Measurements from ENCODE around the gene CD8B.

The CD8B gene

DNA sequence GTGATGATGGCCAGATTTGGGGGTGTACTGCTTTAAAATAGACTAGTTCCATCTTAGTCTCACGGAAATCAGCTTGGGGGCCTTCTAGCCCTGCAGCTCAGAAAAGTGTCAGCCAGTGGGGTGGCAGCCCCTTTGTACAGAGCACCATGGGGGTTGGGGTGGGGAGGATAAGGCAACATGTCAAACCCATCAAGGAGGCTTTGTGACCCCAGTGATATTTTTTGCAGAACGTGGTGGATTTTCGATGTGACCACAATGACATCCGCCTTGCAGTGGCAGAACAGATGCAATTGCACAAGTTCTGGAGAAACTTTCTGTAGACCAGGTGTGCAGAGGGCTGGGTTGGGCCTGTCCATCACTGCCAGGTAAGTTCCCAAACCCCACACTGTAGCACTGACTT is 67.9 kb downstream of the CD8B start:
- DNase-seq: no peak

DNA sequence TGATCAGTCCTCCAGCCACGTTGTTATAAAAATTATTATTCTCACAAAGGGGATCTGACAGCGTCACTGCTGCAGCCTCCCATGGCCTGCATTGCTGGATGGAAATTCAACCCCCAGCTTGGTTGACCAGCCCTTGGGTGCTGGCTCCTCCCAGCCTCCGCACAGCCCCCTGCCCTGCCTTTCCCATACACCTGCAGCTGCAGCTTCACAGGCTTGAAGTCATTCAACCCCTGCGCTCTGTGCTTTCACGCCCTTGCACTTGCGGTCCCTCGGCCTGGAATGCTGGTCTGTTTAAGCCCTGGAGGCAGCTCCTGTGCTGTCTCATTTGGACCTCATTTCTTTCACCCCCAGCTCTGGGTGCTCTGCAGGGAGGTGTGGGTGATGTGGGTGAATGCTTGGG is 70.1 kb downstream of the CD8B start:
- no peak for DNase-seq

DNA sequence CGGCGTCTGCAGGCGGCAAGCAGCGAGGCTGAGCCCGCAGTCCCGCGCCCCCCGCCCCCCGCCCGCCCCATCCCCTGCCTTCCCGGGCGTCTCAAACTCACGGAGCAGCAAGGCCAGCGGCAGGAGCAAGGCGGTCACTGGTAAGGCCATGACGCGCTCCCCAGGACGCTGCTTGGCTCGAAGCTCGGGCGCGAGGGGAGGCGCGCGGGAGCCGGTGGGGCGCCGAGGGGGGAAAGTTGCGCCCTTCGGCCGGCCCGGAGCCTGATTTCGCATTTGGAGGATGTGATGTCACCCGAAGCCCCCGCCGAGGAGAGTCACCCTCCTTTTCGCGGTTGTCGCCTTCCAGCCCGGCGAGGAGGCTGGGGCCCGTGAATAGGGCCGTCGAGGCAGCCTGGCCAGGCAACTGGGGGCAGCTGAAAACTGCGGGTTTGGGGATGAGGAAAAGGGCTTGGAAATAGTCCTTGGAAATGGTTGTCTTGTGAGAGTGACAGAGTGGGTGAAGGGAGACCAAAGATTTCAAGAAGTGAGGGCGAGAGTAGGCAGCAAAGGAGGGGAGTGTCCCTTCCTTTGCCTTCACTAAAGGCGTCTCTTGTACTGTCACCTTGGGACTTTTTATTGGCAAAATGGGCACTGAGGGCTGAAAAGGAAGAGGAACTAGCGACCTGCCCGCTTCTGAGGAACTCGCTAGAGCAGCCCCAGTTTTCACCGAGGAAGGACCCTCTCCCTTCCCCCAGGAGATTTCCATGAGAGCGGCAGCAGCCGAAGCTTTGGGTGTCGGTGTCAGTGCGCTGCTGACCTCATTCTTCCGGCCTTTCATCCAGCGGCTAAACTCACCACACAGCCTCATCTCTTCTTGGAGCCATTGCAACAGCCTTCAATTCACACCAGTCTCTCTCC is 70.8 kb downstream of the CD8B start, which contains the start of gene CD8A:
Gene CD8A (minus strand): TSS at position 238 of the 897 bp plus-strand sequence. CDS start 88 bp downstream, at position 150.
- DNase-seq: no peak

DNA sequence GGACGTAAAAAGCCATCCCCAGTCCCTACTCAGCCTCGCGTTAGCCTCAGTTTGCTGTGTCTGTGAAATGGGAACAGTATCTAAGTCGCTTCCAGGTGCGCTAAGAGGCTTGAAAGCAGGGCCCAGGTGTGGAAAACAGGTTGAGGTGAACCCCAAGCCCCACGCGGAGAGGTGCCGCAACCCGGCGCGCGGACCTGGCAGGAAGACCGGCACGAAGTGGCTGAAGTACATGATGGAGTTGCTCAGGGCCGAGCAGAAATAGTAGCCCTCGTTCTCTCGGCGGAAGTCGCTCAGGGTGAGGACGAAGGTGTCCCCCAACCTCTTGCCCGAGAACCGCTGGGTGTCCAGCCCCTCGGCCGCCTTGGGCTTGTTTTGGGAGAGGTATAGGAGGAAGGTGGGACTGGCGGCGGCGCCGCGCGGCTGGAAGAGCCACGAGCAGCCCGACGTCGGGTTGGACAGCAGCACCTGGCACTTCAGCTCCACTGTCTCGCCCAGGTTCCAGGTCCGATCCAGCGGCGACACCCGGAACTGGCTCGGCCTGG is 71.5 kb downstream of the CD8B start:
- no peak for DNase-seq

DNA sequence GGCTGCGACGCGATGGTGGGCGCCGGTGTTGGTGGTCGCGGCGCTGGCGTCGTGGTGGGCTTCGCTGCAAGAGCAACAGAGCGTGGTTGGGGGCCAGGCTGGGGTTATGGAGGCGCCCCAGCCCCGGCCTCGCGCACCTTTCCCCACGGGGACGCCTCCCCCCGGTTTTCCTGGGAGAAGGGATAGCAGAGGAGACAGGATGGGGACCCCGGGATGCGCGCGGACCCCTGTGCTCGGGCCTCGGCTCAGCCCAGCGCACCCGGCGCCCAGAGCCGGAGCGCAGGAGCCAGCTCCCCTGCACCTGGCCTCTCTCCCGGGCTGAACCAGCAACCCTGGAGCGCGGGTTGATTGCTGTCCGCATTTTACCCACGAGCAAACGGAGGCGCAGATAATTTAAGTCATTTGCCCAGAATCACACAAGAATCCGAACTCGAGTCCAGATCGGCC is 72.0 kb downstream of the CD8B start:
- DNase-seq: no peak

DNA sequence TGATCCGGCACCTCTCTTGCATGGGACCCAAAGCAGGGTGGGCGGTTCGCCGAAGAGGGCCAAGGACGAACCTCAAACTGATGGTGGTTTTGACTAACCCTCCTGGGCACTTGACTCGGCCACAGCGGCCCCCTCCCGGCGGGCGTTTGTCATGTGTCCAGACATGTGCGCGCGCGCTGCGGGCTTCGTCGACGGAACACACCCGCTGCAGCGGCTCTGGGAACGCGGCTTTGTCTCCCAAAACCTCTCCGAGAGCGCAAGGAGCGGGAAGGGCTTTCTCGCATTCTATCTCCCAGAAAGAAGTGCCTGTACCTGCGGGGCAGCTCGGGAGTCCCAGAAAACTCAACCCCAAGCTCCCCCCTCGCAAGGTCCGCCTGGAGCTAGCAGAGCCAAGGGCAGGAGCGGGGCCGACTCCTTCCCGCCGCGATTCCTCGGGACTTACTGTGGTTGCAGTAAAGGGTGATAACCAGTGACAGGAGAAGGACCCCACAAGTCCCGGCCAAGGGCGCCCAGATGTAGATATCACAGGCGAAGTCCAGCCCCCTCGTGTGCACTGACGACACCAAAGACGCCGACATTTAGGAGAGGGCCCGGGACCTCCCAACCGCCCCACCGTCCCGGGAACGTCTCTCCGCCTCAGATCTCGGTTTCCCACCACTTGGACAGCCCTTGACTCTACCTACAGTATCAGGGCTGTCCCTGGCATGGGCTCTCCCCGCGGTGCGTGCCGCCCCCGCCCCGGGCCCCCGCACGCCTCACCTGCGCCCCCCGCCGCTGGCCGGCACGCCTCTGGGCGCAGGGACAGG is 72.6 kb downstream of the CD8B start:
- no peak for DNase-seq

DNA sequence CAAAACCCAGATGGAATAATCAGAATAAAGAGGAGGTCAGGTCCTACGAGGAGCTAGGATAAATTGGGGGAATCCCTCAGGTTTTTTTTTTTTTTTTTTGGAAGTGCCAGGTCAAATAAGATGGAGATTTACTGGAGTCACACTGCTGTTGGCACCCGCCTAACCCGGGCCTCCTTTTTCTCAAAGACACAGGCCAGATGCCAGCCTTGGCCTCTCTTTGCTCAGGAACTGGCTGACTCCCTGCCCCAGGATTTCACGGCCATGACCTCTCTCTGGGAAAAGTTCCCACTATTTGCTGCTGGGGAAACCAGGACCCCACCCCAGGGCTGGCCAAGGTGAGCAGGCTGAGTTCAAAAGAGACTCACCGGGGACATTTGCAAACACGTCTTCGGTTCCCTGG is 73.5 kb downstream of the CD8B start:
- DNase-seq: no peak

DNA sequence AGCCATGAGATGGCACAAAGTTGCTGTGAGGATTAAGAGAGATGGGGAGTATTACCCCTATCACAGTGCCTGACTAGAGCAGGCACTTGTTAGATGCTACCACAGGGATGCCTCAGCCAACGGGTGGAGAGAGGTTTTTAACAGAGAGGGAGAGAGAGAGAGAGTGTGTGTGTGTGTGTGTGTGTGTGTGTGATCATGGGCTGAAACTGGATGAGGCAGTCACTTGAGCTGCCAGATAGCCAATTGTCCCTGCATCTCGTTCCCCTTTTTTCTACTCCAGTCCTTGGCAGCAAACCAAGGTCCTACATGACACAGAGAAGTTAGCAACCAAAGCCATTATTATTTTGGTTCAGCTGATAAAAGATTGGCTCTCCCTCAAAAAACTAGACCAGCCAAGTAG is 74.0 kb downstream of the CD8B start:
- no peak for DNase-seq

DNA sequence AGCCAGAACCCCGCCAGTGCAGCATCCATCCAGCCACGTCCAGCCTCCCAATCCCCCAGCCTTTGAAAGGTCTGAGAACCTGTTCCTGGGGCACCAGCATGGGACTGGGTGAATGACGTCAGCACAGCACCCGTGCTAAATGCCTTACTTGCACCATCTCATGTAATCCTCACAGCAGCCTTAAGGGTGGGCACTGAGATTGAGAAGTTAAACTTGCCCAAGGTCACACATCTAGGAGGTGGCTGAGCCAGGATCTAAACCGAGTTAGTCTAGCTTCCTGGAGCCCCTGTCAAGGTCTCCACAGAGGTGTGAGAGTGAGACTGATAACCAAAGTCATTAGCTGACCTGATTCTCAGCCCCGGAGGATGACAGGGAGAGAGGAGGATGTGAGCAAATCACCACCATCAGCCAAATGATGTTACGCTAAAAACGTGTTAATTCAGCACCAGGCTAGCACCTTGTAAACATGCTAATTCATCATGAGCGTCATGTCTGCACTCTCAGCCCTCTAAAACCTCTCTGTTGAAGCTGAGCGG is 75.6 kb downstream of the CD8B start:
- no peak for DNase-seq

DNA sequence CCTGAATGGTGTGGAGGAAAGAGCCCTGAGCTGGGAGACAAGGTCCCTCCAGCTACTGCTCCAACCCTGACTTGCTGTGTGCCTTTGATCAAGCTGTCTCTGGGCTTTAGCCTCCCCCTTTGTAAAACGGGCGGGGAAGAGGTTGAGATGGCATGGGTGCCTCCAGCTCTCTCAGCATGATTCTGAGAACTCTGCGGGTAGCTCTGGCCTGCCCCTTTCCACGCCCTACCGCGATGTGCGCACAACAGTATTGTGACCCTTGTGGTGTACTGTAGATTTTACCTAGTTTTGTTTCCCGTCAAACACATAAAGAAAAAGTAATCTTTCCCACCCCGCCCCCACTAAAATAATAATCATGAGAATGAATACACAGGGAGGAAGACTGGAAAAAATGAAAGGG is 76.2 kb downstream of the CD8B start:
- no peak for DNase-seq

DNA sequence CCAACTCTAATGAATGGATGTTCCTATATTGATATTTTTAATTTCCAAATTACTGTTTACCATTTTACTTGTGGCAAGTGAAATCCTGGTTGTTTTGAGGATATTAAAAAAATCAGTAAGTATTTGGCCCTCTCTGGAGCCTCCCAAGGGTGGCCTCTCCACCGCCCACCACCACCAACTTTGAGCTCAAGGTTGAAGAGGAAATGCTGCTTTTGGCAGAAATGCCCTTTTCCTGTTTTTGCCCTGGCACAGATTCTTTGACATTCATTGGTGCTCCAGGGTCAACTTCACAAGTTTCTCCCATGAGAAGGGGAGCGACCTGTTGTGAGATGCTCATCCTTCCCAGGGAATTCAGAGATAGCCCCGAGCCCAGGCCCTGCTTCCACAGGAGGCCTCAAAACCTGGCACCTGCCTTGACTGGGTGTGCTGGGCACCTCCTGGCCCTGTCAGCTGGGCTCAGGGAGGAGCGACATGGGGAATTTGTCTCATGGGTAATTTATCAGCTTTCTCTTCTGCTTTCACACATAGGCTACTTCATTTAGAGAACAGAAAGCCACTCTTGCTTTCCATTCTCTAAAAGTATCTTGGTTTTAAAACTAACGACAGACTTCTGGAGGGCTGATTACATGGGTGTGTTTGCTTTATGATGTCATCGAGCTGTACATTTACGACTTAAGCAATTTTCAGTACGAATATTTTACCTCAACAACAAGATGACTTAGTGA is 77.9 kb downstream of the CD8B start:
- DNase-seq: no peak

DNA sequence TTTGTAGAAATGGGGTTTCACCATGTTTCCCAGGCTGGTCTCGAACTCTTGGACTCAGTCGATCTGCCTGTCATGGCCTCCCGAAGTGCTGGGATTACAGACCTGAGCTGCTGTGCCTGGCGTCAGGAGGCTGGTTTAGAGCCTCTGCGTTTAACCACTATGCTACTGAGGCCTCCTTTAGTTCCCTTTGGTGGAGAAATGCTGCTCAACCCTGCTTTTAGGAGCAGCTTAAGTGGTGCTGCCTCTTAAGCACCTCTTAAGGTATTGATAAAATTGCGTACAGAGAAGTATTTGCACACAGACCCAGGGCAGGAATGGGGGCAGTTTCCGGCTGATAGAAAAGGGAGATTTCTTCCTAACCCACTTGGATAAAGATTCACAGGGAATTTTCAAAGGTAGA is 78.9 kb downstream of the CD8B start:
- no peak for DNase-seq

DNA sequence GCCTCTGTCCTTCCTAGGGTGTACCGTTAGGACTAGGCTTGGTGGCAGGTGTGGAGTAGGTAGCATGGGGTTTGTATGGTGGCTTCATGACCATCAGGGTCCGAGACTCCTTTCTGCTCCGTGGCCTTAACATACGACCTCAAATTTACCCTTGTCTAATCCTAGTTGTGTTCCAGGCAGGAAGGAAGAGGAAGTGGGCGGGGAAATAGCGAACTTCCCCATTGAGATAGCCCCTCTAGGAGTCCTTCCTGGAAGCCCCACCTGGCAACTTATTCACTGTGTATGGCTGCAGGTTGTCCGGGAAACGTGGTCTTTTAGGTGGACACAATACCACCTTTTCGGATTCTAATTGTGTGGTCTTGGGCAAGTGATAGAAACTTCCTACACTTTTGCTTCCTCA is 80.3 kb downstream of the CD8B start:
- no peak for DNase-seq

DNA sequence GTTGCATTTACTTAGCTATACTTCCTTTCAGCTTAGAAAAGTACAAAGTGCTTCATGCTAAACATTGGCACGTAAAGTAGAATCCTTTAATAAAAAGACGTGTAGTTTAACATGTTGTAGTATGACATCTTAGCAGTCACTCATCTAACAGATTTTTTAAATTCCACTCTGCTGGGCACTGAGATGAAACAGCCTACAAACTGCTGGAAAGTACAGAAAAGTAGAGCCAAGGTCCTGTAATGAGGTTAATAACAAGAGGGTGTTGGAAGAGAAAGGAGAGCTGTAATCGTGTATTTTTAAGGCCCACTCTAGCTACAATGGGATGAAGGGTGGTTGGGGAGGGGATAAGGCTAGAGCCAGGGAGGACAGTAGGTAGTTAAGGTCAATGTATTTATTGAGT is 81.7 kb downstream of the CD8B start:
- DNase-seq: no peak

DNA sequence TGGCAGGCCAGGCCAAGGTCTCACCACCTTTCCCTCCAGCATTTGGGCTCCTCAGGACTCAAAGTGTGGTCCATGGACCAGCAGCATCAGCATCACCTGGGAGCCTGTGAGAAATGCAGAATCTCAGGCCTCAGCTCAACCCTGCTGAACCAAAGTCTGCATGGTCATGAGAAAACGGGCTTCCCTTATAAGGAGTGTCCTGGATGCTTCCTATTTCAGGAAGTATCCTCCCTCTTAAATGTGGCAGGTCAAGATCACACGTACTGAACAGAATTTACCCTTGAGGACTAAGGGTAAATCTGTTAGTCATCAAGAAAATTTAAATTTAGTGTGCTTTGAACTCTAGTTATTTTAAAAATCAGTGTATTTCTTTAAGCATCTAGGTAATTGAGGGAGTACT is 82.7 kb downstream of the CD8B start:
- DNase-seq: no peak

DNA sequence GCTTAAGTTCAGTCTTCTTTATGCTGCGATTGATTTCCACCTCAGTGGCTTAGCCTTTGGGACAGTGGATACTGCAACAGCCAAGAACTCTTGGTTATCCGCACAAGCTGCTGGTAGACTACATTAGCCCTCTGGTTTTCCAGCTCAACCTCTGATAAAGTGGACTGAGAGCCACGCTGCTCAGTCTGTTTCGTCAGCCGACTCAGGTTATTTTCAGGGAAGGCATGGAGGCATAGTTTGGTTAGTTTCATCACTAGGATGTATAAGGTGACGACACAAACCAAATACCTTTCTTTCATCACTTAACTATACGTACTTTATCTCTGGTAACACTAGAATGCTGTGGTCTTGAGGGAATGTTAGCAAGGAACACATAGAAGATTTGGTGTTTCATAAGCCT is 85.2 kb downstream of the CD8B start:
- no peak for DNase-seq

DNA sequence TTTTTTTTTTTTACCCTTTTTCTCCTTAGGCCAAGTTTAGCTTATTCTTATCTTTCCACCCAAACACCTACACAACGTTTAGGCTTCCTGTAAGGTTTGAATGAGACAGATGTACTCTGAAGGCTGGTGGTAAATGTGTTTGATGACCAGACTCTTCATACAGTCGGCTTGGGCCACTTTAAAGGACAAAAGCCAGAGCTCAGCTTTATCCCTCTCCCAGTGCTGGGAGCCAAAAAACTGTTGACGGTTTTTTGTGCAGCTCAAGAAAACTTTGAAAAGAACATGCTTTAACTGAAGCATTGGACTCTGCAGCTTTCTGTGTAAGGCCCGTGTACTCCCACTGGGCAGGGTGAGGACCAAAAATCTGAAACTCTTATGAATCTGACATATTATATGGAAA is 86.3 kb downstream of the CD8B start:
- DNase-seq: no peak

DNA sequence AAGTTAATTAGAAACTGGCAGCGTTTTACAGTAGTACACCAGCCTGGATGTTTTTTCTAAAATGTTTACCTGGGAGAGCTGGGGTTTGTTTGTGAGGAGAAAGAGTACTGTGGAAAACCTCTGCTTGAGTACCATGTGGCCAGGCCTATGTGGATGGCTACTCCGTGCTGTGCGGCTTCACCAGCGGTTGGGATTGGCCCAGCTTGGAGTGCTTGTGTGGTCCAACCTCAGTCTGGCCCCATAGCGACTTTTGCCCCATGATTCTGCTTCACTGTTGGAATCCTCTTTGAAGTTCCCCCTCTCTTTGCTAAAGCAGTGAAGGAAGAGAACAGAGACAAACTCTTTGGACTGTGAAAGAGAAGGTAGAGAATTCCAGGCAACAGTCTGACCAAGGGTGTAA is 86.8 kb downstream of the CD8B start:
- DNase-seq: no peak

DNA sequence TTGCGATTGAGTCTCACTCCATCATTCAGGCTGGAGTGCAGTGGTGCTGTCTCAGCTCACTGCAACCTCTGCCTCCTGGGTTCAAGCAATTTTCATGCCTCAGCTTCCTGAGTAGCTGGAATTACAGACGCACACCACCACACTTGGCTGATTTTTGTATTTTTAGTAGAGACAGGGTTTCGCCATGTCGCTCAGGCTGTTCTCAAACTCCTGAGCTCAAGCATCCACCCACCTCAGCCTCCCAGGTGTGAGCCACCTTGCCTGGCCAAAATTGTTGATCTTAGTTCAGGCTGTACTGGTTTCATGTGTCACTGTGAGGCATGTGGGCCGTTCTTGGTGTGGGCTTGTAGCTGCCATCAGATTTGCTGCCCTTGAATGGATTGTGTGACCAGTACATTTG is 89.1 kb downstream of the CD8B start:
- DNase-seq: no peak

DNA sequence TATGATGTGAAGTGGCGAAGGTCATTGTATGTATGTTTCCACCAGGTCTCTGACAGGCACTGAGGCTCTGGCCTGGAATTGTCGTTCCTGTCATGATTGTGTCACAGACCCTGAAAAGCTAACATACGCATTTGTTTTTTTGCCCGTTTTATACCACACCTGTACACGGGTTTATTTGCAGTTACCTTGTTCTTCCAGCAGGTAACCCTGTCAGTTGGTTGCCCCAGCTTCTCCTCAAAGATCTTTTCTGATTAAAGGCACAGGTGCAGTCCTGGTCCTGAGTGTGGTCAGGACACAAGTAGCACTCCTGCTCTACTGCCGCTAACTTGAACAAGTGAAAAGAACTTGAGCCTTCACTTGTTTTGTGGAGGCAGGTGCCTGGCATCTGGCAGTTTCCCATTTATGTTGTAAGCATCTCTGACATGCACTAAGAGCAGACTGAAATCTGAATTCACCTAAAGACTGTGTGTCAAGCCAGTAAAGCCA is 90.8 kb downstream of the CD8B start:
- no peak for DNase-seq

DNA sequence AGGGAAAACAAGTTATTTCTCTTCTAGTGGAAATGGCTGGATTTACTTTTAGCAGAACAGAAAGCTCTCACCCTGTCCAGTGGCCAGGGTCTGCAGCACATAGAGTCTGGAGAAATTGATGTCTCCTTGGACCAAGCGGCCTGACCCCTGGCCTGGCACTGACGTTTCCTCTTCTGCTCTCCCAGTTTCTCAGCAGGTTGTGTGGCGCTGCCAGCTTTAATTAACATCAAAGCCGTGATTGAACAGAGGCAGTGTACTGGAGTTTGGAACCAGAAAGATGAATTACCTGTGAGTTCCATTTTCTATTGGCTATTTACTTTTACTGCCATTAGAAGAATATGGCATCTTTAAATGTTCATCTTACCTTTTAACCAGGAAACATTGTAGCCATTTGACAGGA is 91.8 kb downstream of the CD8B start:
- DNase-seq: no peak

DNA sequence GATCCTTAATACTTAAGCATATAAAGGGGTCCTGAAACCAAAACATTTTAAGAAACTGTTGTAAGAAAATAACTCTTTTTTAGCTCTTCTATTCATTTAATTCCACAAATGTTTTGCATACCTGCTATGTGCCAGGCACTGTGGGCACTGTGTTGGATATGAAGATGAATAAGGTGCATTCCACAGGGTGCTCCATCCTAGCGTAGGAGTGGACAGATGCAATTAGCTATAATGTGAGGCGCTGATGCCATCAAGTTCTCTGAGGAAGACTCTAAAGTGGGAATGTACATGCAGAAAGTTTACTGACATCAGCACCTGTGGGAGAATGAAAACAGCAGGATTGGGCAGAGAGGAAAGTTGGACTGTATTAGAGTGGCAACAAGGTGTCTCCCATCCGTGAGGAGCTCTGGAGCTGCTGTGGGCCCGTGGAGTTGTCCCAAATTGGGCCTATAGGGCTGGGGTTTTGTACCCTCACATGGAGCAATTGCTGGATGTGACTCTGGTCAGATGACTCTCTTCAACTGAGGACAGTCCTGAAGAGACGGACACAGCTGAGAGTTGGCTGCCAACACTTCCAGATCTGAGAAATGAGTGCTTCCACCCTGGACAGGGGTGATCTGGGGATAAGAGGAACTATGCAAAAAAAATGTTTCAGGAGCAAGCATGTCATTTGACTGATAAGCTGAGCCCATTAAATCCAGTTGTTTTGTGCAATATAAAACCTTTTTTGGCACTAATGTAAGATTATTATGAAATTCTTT is 93.3 kb downstream of the CD8B start:
- no peak for DNase-seq

Data from activated CD4-positive, alpha-beta T cell treated with anti-CD3 and anti-CD28 coated beads for 4 hours (primary cell).